ENCODE measurements around the gene CNPY4. TPM values are rescaled to one million over a fixed set of nuclear protein-coding genes. Genes with fewer than 3 reads are reported as not detected.
A peak's percentile ranks its signal among the peaks of the same experiment; 100 is the strongest.

CNPY4 gene
- total RNA-seq, 1 donor, result 25.4 TPM

DNA sequence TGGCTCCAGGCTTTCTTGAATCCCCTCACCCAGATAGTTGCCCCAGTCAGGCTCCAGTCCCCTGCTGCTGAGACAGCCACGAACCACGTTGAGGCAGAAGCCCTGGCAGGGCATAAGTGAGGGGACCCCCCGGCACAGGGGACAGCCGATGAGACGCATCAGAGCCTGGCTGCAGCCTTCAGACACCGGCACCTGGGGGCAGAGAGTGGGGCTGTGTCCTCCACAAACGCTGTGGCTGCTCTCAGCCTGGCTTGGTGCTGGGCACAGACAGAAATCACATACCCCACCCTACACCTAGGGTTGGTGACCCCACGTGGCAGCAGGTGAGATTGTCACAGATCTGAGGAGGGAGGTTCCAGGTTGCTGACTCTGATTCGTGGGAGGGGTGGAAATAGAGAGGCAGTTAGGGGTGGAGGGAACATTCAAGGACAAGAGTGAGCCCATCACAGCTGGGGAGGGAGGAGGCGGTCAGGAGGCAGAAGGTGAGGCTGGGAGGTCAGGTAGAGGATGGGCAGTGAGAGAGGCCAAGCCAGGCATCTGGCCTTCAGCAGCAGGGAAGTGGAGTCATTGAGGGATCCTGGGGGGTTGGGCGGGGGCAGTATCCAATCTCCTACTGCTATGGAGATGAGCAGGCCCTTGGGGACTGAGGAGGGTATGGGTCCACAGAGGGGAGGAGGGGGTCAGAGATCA is 54.5 kb downstream of the CNPY4 start:
- no peak for DNase-seq (ENCODE audit: low read depth)

DNA sequence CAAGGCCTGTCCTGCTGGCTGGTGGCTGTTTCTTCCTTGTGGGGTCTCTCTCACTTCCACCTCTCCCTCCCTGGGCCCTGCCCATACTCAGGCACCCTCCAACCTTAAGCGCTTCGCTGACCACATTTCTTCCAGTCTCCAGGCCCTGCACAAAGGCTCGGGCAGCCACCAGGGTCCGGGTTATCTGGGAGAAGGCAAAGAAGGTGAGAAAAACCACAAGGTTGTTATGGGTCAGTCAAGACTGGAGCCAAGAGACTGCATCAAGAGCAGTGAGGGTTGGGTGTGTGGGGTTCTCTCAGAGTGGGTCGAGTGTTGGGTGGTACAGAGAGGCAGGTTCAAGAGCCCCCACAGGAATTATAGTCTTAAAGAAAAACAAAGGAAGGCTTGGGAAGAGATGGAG is 55.1 kb downstream of the CNPY4 start:
- no peak for TF ChIP-seq CTCF (IDR thresholded peaks at IDR 0.05; ENCODE audit: insufficient read depth, low read length)
- H3K4me3 ChIP-seq (ENCODE audit: low read depth, low read length), result no peak overlapping the region
- no peak for DNase-seq (ENCODE audit: low read depth)

More for the DNA sequence above, 54.5 kb downstream of the CNPY4 start:
- no peak for TF ChIP-seq CTCF (IDR thresholded peaks at IDR 0.05; ENCODE audit: insufficient read depth, low read length)
- no peak overlapping the region for H3K4me3 ChIP-seq (ENCODE audit: low read depth, low read length)

Small RNAs within 50 kb of the gene (small RNA-seq; reads per million reads assigned to genes)
- 3,449 reads per million, percentile 100 among the genes with 10 or more reads in this experiment for gene MIR106B
- 1,462 reads per million, percentile 99 among the genes with 10 or more reads in this experiment for gene MIR25
- gene MIR93, result 3,687 reads per million, percentile 100 among the genes with 10 or more reads in this experiment

Other genes starting within 250 kb of the CNPY4 start
- 0.63 and 0.65 TPM in 2 replicates for gene OR2AE1, start 242.6 kb upstream of the CNPY4 start, total RNA-seq (ENCODE audit: low replicate concordance)
- gene TRIM4, start 200.1 kb upstream of the CNPY4 start, total RNA-seq (ENCODE audit: low replicate concordance), result 26.3 and 34.8 TPM in 2 replicates
- not detected in 2 replicates for gene GJC3, start 190.0 kb upstream of the CNPY4 start, total RNA-seq (ENCODE audit: low replicate concordance)
- not detected in 2 replicates for gene AZGP1, start 143.6 kb upstream of the CNPY4 start, total RNA-seq (ENCODE audit: low replicate concordance)
- gene ZKSCAN1, start 104.0 kb upstream of the CNPY4 start, total RNA-seq (ENCODE audit: low replicate concordance), result 28.9 and 41.9 TPM in 2 replicates
- 5.7 and 9.3 TPM in 2 replicates for gene ZSCAN21, start 69.9 kb upstream of the CNPY4 start, total RNA-seq (ENCODE audit: low replicate concordance)
- gene ZNF3, start 37.9 kb upstream of the CNPY4 start, total RNA-seq (ENCODE audit: low replicate concordance), result 24.3 and 71.3 TPM in 2 replicates
- 27.1 and 83.7 TPM in 2 replicates for gene COPS6, start 30.7 kb upstream of the CNPY4 start, total RNA-seq (ENCODE audit: low replicate concordance)
- gene MCM7, start 18.2 kb upstream of the CNPY4 start, total RNA-seq (ENCODE audit: low replicate concordance), result 13.1 and 97.7 TPM in 2 replicates
- gene AP4M1, start 18.0 kb upstream of the CNPY4 start, total RNA-seq (ENCODE audit: low replicate concordance), result 17.6 and 18.2 TPM in 2 replicates
- gene TAF6, start 276 bp upstream of the CNPY4 start, total RNA-seq (ENCODE audit: low replicate concordance), result 38.6 and 42.7 TPM in 2 replicates
- 1.9 and 4.2 TPM in 2 replicates for gene MBLAC1, start 7.3 kb downstream of the CNPY4 start, total RNA-seq (ENCODE audit: low replicate concordance)
- 82.2 and 316 TPM in 2 replicates for gene LAMTOR4, start 29.3 kb downstream of the CNPY4 start, total RNA-seq (ENCODE audit: low replicate concordance)
- gene TRAPPC14, start 39.1 kb downstream of the CNPY4 start, total RNA-seq (ENCODE audit: low replicate concordance), result 3.5 and 10.0 TPM in 2 replicates
- gene GAL3ST4, start 49.0 kb downstream of the CNPY4 start, total RNA-seq (ENCODE audit: low replicate concordance), result 4.0 and 9.8 TPM in 2 replicates
- gene GPC2, start 57.7 kb downstream of the CNPY4 start, total RNA-seq (ENCODE audit: low replicate concordance), result 1.2 and 4.5 TPM in 2 replicates
- gene STAG3, start 58.3 kb downstream of the CNPY4 start, total RNA-seq (ENCODE audit: low replicate concordance), result 0.90 and 4.8 TPM in 2 replicates
- gene PVRIG, start 100.3 kb downstream of the CNPY4 start, total RNA-seq (ENCODE audit: low replicate concordance), result not detected in 2 replicates
- gene SPDYE3, start 188.1 kb downstream of the CNPY4 start, total RNA-seq (ENCODE audit: low replicate concordance), result not detected in 2 replicates
- gene PILRB, start 238.5 kb downstream of the CNPY4 start, total RNA-seq (ENCODE audit: low replicate concordance), result 4.4 and 8.1 TPM in 2 replicates